CD4-positive, alpha-beta T cell treated with Interferon gamma for 1 hour (primary cell): ENCODE results near the gene TNS3.

Experiments used
- DNase-seq: peaks from one replicate; pipeline ENCODE4 v3.0.0-alpha.2; 2020

The TNS3 gene

GRCh38 chr7:47290867-47291266 lies 291.0 kb downstream of the TNS3 start:
- no peak for DNase-seq

- DNase-seq = no peak
Measured at GRCh38 chr7:47290466-47290865, 291.4 kb downstream of the TNS3 start.

GRCh38 chr7:47288060-47288459 lies 293.9 kb downstream of the TNS3 start:
- DNase-seq = no peak

- no peak for DNase-seq
Measured at GRCh38 chr7:47285860-47286491, 295.9 kb downstream of the TNS3 start.

GRCh38 chr7:47284691-47285635 lies 296.9 kb downstream of the TNS3 start:
- no peak for DNase-seq

- no peak for DNase-seq
Measured at GRCh38 chr7:47283497-47284131, 298.3 kb downstream of the TNS3 start.

- no peak for DNase-seq
Measured at GRCh38 chr7:47282790-47283496, 299.0 kb downstream of the TNS3 start.

GRCh38 chr7:47281966-47282643 lies 299.8 kb downstream of the TNS3 start:
- DNase-seq = no peak

GRCh38 chr7:47281161-47281560 lies 300.8 kb downstream of the TNS3 start:
- no peak for DNase-seq

- DNase-seq = no peak
Measured at GRCh38 chr7:47280114-47280513, 301.8 kb downstream of the TNS3 start.

GRCh38 chr7:47278043-47278442 lies 303.9 kb downstream of the TNS3 start:
- DNase-seq = no peak

GRCh38 chr7:47277321-47277781 lies 304.6 kb downstream of the TNS3 start:
- DNase-seq = no peak

- no peak for DNase-seq
Measured at GRCh38 chr7:47273974-47274766, 307.7 kb downstream of the TNS3 start.

GRCh38 chr7:47273088-47273487 lies 308.8 kb downstream of the TNS3 start:
- DNase-seq = no peak

GRCh38 chr7:47271749-47272148 lies 310.2 kb downstream of the TNS3 start:
- DNase-seq = no peak

GRCh38 chr7:47268851-47269836 lies 312.8 kb downstream of the TNS3 start:
- DNase-seq = no peak

- DNase-seq = no peak
Measured at GRCh38 chr7:47267346-47267745, 314.6 kb downstream of the TNS3 start.

- DNase-seq = no peak
Measured at GRCh38 chr7:47266799-47267198, 315.1 kb downstream of the TNS3 start.

GRCh38 chr7:47266131-47266706 lies 315.7 kb downstream of the TNS3 start:
- DNase-seq = no peak

- DNase-seq = no peak
Measured at GRCh38 chr7:47265621-47266020, 316.3 kb downstream of the TNS3 start.
